H9 (cell line): ENCODE data around the gene TOGARAM2. TPM values are rescaled to one million over a fixed set of nuclear protein-coding genes. Genes with fewer than 3 reads are reported as not detected.

ENCODE experiments used
- DNase-seq: peaks from one replicate; pipeline ENCODE4 v3.0.0-alpha.2; 2017
- H2AFZ ChIP-seq: one replicate; pipeline ENCODE4 v1.6.1; 2013; ENCODE audit warnings: mild to moderate bottlenecking, low read length, control low read depth, moderate library complexity
- H2AK5ac ChIP-seq: 2 replicates; pipeline ENCODE4 v1.6.1; 2013; ENCODE audit warnings: low read length, control low read depth, mixed read lengths; ENCODE audit not compliant: insufficient read length
- H2BK120ac ChIP-seq: one replicate; pipeline ENCODE4 v1.6.1; 2013; ENCODE audit warnings: low read depth, mild to moderate bottlenecking, low read length, control low read depth, inconsistent platforms; ENCODE audit not compliant: poor library complexity, severe bottlenecking
- H2BK12ac ChIP-seq: 2 replicates; pipeline ENCODE4 v1.6.1; 2013; ENCODE audit warnings: low read length, control low read depth, mixed read lengths, low read depth; ENCODE audit not compliant: insufficient read length
- H2BK15ac ChIP-seq: 2 replicates; pipeline ENCODE4 v1.6.1; 2013; ENCODE audit warnings: low read depth, low read length, control low read depth
- H2BK20ac ChIP-seq: one replicate; pipeline ENCODE4 v1.6.1; 2013; ENCODE audit warnings: low read depth, mild to moderate bottlenecking, low read length, control low read depth, inconsistent platforms; ENCODE audit not compliant: poor library complexity, severe bottlenecking
- H2BK5ac ChIP-seq: 2 replicates; pipeline ENCODE4 v1.6.1; 2013; ENCODE audit warnings: low read length, control low read depth, mixed read lengths; ENCODE audit not compliant: insufficient read length
- H3K14ac ChIP-seq: 2 replicates; pipeline ENCODE4 v1.6.1; 2013; ENCODE audit warnings: low read length, control low read depth; ENCODE audit not compliant: insufficient read depth
- H3K18ac ChIP-seq: 2 replicates; pipeline ENCODE4 v1.6.1; 2013; ENCODE audit warnings: low read depth, mild to moderate bottlenecking, mixed read lengths, low read length, control low read depth; ENCODE audit not compliant: insufficient read length
- H3K23ac ChIP-seq: 2 replicates; pipeline ENCODE4 v1.6.1; 2013; ENCODE audit warnings: low read length, control low read depth, mixed read lengths, low read depth; ENCODE audit not compliant: insufficient read length
- H3K23me2 ChIP-seq: 2 replicates; pipeline ENCODE4 v1.6.1; 2013; ENCODE audit warnings: low read depth, mild to moderate bottlenecking, mixed read lengths, low read length, control low read depth; ENCODE audit not compliant: insufficient read length, poor library complexity, severe bottlenecking
- H3K27ac ChIP-seq: 2 replicates; pipeline ENCODE4 v1.5.1; 2013; ENCODE audit warnings: low read length, control low read depth, mixed read lengths, low read depth; ENCODE audit not compliant: insufficient read length
- H3K27me3 ChIP-seq: 2 replicates; pipeline ENCODE4 v1.6.1; 2013; ENCODE audit warnings: low read length, control low read depth, inconsistent platforms; ENCODE audit not compliant: insufficient read depth
- H3K4ac ChIP-seq: 2 replicates; pipeline ENCODE4 v1.6.1; 2013; ENCODE audit warnings: low read depth, mild to moderate bottlenecking, control low read depth, inconsistent platforms, low read length, moderate library complexity
- H3K4me1 ChIP-seq: 2 replicates; pipeline ENCODE4 v1.6.1; 2013; ENCODE audit warnings: low read length, control low read depth, inconsistent platforms; ENCODE audit not compliant: insufficient read depth
- H3K4me2 ChIP-seq: 2 replicates; pipeline ENCODE4 v1.6.1; 2013; ENCODE audit warnings: low read length, control low read depth, mixed read lengths; ENCODE audit not compliant: insufficient read length, insufficient read depth
- H3K56ac ChIP-seq: 2 replicates; pipeline ENCODE4 v1.6.1; 2013; ENCODE audit warnings: low read depth, mild to moderate bottlenecking, mixed read lengths, low read length, control low read depth; ENCODE audit not compliant: insufficient read length
- H3K79me1 ChIP-seq: 2 replicates; pipeline ENCODE4 v1.6.1; 2013; ENCODE audit warnings: low read depth, mild to moderate bottlenecking, moderate library complexity, low read length, control low read depth, inconsistent platforms; ENCODE audit not compliant: insufficient read depth, poor library complexity, severe bottlenecking
- H3K79me2 ChIP-seq: 2 replicates; pipeline ENCODE4 v1.6.1; 2013; ENCODE audit warnings: low read length, control low read depth, inconsistent platforms; ENCODE audit not compliant: insufficient read depth
- H3K9ac ChIP-seq: 2 replicates; pipeline ENCODE4 v1.6.1; 2013; ENCODE audit warnings: low read length, control low read depth, mixed read lengths; ENCODE audit not compliant: insufficient read length; ENCODE audit errors: extremely low read depth
- H3K9me3 ChIP-seq: one replicate; pipeline ENCODE4 v1.6.1; 2013; ENCODE audit warnings: low read depth, low read length, inconsistent platforms; ENCODE audit not compliant: control insufficient read depth
- H3T11ph ChIP-seq: one replicate; pipeline ENCODE4 v1.6.1; 2013; ENCODE audit warnings: mild to moderate bottlenecking, low read length, control low read depth, inconsistent platforms
- H4K20me1 ChIP-seq: one replicate; pipeline ENCODE4 v1.6.1; 2013; ENCODE audit not compliant: control insufficient read depth, insufficient read length, insufficient read depth
- H4K5ac ChIP-seq: 2 replicates; pipeline ENCODE4 v1.6.1; 2013; ENCODE audit warnings: low read depth, mild to moderate bottlenecking, mixed read lengths, low read length, control low read depth; ENCODE audit not compliant: insufficient read length
- H4K8ac ChIP-seq: replicated peaks from 2 replicates; pipeline ENCODE4 v1.6.1; 2013; ENCODE audit warnings: low read length, control low read depth, mixed read lengths, low read depth; ENCODE audit not compliant: insufficient read length
- H4K91ac ChIP-seq: 2 replicates; pipeline ENCODE4 v1.6.1; 2013; ENCODE audit warnings: low read depth, mild to moderate bottlenecking, moderate library complexity, mixed read lengths, low read length, control low read depth; ENCODE audit not compliant: insufficient read length
- H3K27ac Mint-ChIP-seq, 3 experiments: 2 replicates in 2 of 3; 3 replicates in 1 of 3; pipeline ENCODE4 v1.8.0; 2020 to 2021; ENCODE audit warnings: mixed read lengths in 3 of 3, mild to moderate bottlenecking in 1 of 3, moderate library complexity in 1 of 3
- H3K27me3 Mint-ChIP-seq: 2 replicates; pipeline ENCODE4 v1.8.0; 2021; ENCODE audit warnings: low read depth, mild to moderate bottlenecking, moderate library complexity, mixed read lengths
- H3K36me3 Mint-ChIP-seq, 3 experiments: 2 replicates in 2 of 3; 3 replicates in 1 of 3; pipeline ENCODE4 v1.8.0; 2020 to 2021; ENCODE audit warnings: low read depth in 3 of 3, mixed read lengths in 3 of 3; ENCODE audit not compliant: insufficient read depth in 1 of 3
- H3K4me1 Mint-ChIP-seq, 2 experiments: 2 replicates each; pipeline ENCODE4 v1.8.0; 2020; ENCODE audit warnings: mixed read lengths in 2 of 2
- H3K4me3 Mint-ChIP-seq, 2 experiments: 2 replicates in 1 of 2; 3 replicates in 1 of 2; pipeline ENCODE4 v1.8.0; 2020 to 2021; ENCODE audit warnings: mild to moderate bottlenecking in 2 of 2, mixed read lengths in 2 of 2, moderate library complexity in 1 of 2
- H3K9me3 Mint-ChIP-seq, 2 experiments: 2 replicates in 1 of 2; 3 replicates in 1 of 2; pipeline ENCODE4 v1.8.0; 2020; ENCODE audit warnings: mild to moderate bottlenecking in 2 of 2, mixed read lengths in 2 of 2, moderate library complexity in 1 of 2
- WGBS: extraction: QIAGEN DNeasy Blood & Tissue Kit; methylation state at CpG from one replicate; pipeline ENCODE4 v1.1.7; 2013; ENCODE audit warnings: missing lambda C conversion rate, low lambda C conversion rate, mixed read lengths; ENCODE audit not compliant: insufficient read length; ENCODE audit errors: extremely low coverage; 5-methylcytosine and 5-hydroxymethylcytosine counted together
- total RNA-seq: library from RNA; stranded (reverse); gene quantifications from 2 replicates; pipeline ENCODE4 v1.2.1, GENCODE V29; 2021
- TF ChIP-seq, protein P1 (sequence below): fragments of 200-600 bp; sonication (generic); conservative IDR thresholded peaks from 3 replicates; pipeline ENCODE4 v1.8.0; 2021; ENCODE audit warnings: antibody characterized with exemption, mild to moderate bottlenecking

TOGARAM2 gene
- total RNA-seq, 1 experiment from 2014 or later = 0.83 TPM

DNA sequence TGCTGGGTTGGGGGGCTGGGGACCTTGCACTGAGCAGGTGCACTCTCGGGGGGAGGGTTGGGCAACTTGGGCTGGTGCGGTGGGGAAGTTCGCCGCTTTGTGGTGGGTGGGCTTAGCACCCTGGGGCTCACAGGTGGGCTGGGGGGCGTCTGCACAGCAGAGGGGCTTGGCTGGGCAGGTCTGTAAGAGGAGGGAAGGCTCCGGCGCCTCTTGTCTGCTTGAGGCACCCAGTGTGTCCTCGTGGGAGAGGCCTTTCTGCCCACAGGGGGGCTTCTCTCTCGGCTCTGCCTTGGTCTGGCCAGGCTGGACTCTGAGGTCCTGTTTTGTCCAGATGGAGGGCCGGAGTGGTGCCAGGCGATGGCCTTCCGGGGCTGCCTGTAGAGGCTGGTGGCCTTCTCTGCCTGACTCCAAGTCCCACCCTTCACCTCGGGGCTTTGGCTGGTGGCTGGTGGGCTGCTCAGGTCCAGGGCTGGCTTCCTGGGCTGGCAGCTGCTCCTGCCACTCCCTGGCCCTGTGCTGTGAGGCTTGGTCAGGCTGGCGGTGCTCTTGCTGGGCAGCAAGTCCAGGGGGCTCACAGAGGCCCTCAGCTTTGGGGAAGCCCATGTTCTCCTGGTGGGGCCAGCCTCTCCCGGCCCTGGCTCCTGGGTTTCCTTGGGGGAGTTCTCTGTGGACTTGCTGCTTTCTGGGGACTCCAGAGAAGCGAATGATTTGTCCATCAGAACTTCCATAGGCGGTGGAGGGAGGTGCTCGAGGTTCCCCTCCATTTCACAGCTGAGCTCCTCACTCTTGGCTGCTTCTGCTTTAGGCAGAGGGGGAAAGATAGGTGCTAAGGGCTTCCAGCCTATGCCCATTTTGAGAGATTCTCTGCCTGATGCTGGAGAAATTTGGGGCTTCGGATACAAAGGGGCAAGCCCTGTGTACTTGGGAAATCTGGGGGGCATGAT lies 90.2 kb downstream of the TOGARAM2 start:
- H3K4me3 Mint-ChIP-seq = no peak overlapping the region
- H2AFZ ChIP-seq = no peak overlapping the region
- H2BK5ac ChIP-seq = no peak overlapping the region
- H3K27me3 Mint-ChIP-seq = peaks cover 2% of the 10 kb centered on the region; the same call in 1 of the 2 replicates
- H2BK12ac ChIP-seq = no peak overlapping the region
- no peaks in the 10 kb centered on the region for H3K36me3 Mint-ChIP-seq
- no peak overlapping the region for H3K56ac ChIP-seq
- H3K4me1 Mint-ChIP-seq = peaks cover 0 to 4% of the 10 kb centered on the region in 2 experiments; a peak in 2 of 4 replicates
- H3K9me3 ChIP-seq = no peaks in the 10 kb centered on the region
- H3K79me1 ChIP-seq = no peaks in the 10 kb centered on the region
- no peak for DNase-seq
- H3K4ac ChIP-seq = no peak overlapping the region
- no peak overlapping the region for H3T11ph ChIP-seq
- no peaks in the 10 kb centered on the region for H3K4me1 ChIP-seq
- H3K23me2 ChIP-seq = no peaks in the 10 kb centered on the region
- no peak overlapping the region for H3K23ac ChIP-seq
- TF ChIP-seq, protein P1, sequence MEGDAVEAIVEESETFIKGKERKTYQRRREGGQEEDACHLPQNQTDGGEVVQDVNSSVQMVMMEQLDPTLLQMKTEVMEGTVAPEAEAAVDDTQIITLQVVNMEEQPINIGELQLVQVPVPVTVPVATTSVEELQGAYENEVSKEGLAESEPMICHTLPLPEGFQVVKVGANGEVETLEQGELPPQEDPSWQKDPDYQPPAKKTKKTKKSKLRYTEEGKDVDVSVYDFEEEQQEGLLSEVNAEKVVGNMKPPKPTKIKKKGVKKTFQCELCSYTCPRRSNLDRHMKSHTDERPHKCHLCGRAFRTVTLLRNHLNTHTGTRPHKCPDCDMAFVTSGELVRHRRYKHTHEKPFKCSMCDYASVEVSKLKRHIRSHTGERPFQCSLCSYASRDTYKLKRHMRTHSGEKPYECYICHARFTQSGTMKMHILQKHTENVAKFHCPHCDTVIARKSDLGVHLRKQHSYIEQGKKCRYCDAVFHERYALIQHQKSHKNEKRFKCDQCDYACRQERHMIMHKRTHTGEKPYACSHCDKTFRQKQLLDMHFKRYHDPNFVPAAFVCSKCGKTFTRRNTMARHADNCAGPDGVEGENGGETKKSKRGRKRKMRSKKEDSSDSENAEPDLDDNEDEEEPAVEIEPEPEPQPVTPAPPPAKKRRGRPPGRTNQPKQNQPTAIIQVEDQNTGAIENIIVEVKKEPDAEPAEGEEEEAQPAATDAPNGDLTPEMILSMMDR = no peak
- H3K27ac ChIP-seq = no peak overlapping the region
- H2BK20ac ChIP-seq = no peak overlapping the region
- H3K79me2 ChIP-seq = no peaks in the 10 kb centered on the region
- no peak overlapping the region for H3K18ac ChIP-seq
- WGBS = no CpG with 5 or more reads among the region's 19 CpGs
- H3K14ac ChIP-seq = peak overlapping the region; percentile 50; the same call in 1 of the 2 replicates
- H3K27me3 ChIP-seq = no peaks in the 10 kb centered on the region
- H4K20me1 ChIP-seq = no peaks in the 10 kb centered on the region
- H4K8ac ChIP-seq = no peak overlapping the region
- H2AK5ac ChIP-seq = no peak overlapping the region
- H3K9ac ChIP-seq = no peak overlapping the region
- H3K4me2 ChIP-seq = no peak overlapping the region
- H3K9me3 Mint-ChIP-seq = no peaks in the 10 kb centered on the region
- H3K27ac Mint-ChIP-seq = peak overlapping the region in 2 of 3 experiments; percentile 61 to 94; a peak in 2 of 7 replicates
- no peak overlapping the region for H2BK120ac ChIP-seq
- H2BK15ac ChIP-seq = no peak overlapping the region
- H4K91ac ChIP-seq = no peak overlapping the region
- H4K5ac ChIP-seq = no peak overlapping the region
